OCI-LY7 (cell line): Measurements from ENCODE around the gene PDSS1.

Experiments
- CTCF ChIP-seq: fragments of 200-600 bp; sonication (generic); conservative IDR thresholded peaks from 2 replicates; pipeline ENCODE4 v1.5.1; 2014; ENCODE audit warnings: mild to moderate bottlenecking, antibody characterized with exemption, low read length, moderate library complexity, mixed read lengths
- EZH2phosphoT487 ChIP-seq: fragments of 200-600 bp; sonication (generic); IDR thresholded peaks from 2 replicates; pipeline ENCODE4 v1.6.1; 2018; ENCODE audit warnings: low read depth, borderline replicate concordance, mild to moderate bottlenecking, mixed run types, antibody characterized with exemption, low read length, moderate library complexity, mixed read lengths

DNA sequence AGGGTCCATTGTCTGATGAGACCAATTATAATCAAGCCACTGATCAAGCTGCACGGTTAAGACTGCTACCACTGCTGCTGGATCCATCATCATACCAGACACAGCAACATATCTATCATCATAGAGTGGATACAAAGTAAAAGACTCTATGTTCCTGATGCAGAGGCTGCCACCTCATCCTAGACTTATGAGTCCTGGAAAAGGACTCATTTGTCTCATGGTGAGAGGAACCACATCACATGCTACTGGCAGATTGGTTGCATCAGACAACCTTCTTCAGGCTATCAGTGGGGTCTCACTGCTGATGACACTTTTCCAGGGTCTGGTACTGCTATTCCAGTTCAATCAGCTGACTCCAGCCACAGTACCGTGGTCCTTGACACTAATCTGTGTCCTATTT, 84.3 kb downstream of the PDSS1 start:
- TF ChIP-seq CTCF, result no peak
- TF ChIP-seq EZH2phosphoT487, result no peak
